Measurements from ENCODE around the gene TMEM247.

TMEM247 gene

GRCh38 chr2:46479265-46479664, at the start of gene TMEM247:
Gene TMEM247, plus strand, starts transcription at chr2:46479565.
- no peak for DNase-seq (ENCODE audit: low spot score)

- DNase-seq (ENCODE audit: low spot score): no peak
Measured at GRCh38 chr2:46430413-46430812, 49.0 kb upstream of the TMEM247 start.

GRCh38 chr2:46430992-46431391, 48.4 kb upstream of the TMEM247 start:
- no peak for DNase-seq (ENCODE audit: low spot score)

- DNase-seq (ENCODE audit: low spot score): no peak
Measured at GRCh38 chr2:46431481-46432235, 47.7 kb upstream of the TMEM247 start.

- DNase-seq (ENCODE audit: low spot score): no peak
Measured at GRCh38 chr2:46434851-46435273, 44.5 kb upstream of the TMEM247 start.

- DNase-seq (ENCODE audit: low spot score): no peak
Measured at GRCh38 chr2:46435353-46435752, 44.0 kb upstream of the TMEM247 start.

GRCh38 chr2:46435796-46436360, 43.5 kb upstream of the TMEM247 start:
- DNase-seq (ENCODE audit: low spot score): no peak

- no peak for DNase-seq (ENCODE audit: low spot score)
Measured at GRCh38 chr2:46436800-46437199, 42.6 kb upstream of the TMEM247 start.

GRCh38 chr2:46438102-46438501, 41.3 kb upstream of the TMEM247 start:
- no peak for DNase-seq (ENCODE audit: low spot score)

GRCh38 chr2:46438794-46439193, 40.6 kb upstream of the TMEM247 start:
- no peak for DNase-seq (ENCODE audit: low spot score)

GRCh38 chr2:46439582-46439981, 39.8 kb upstream of the TMEM247 start:
- DNase-seq (ENCODE audit: low spot score): no peak

GRCh38 chr2:46441838-46442712, 37.3 kb upstream of the TMEM247 start:
- DNase-seq (ENCODE audit: low spot score): no peak

- DNase-seq (ENCODE audit: low spot score): no peak
Measured at GRCh38 chr2:46444732-46445131, 34.6 kb upstream of the TMEM247 start.

GRCh38 chr2:46445556-46445955, 33.8 kb upstream of the TMEM247 start:
- DNase-seq (ENCODE audit: low spot score): no peak

GRCh38 chr2:46446871-46447568, 32.3 kb upstream of the TMEM247 start:
- DNase-seq (ENCODE audit: low spot score): no peak

- no peak for DNase-seq (ENCODE audit: low spot score)
Measured at GRCh38 chr2:46447649-46448048, 31.7 kb upstream of the TMEM247 start.

GRCh38 chr2:46448111-46448510, 31.3 kb upstream of the TMEM247 start:
- no peak for DNase-seq (ENCODE audit: low spot score)

- no peak for DNase-seq (ENCODE audit: low spot score)
Measured at GRCh38 chr2:46448641-46449040, 30.7 kb upstream of the TMEM247 start.

- DNase-seq (ENCODE audit: low spot score): no peak
Measured at GRCh38 chr2:46449700-46450099, 29.7 kb upstream of the TMEM247 start.

GRCh38 chr2:46451131-46451711, 28.1 kb upstream of the TMEM247 start:
- DNase-seq (ENCODE audit: low spot score): no peak

GRCh38 chr2:46456789-46457188, 22.6 kb upstream of the TMEM247 start:
- no peak for DNase-seq (ENCODE audit: low spot score)
